Hematopoietic multipotent progenitor cell (in vitro differentiated cells): ENCODE measurements around the gene BAHCC1. TPM values are rescaled to one million over a fixed set of nuclear protein-coding genes. Genes with fewer than 3 reads are reported as not detected.

Source experiments
- DNase-seq, 3 donors: peaks; one replicate each; pipeline ENCODE4 v3.0.0-alpha.2; 2011 to 2015; ENCODE audit warnings: low read depth in 2 of 3, low spot score in 2 of 3
- total RNA-seq: library from RNA; depleted of rRNA; stranded (reverse); fragments of >200 nt; gene quantifications from one replicate; pipeline ENCODE4 v1.2.3, GENCODE V29; 2012

The BAHCC1 gene
- total RNA-seq, 1 donor: 21.3 TPM

- DNase-seq: peak; percentile 69 to 76 (median 72)
Measured at GRCh38 chr17:81487487-81488275, 92.4 kb downstream of the BAHCC1 start.

GRCh38 chr17:81488276-81488860, 93.1 kb downstream of the BAHCC1 start:
- no peak for DNase-seq

- no peak for DNase-seq
Measured at GRCh38 chr17:81489012-81489997, 94.0 kb downstream of the BAHCC1 start.

- DNase-seq: no peak
Measured at GRCh38 chr17:81489998-81490992, 95.0 kb downstream of the BAHCC1 start.

GRCh38 chr17:81491181-81491581, 95.9 kb downstream of the BAHCC1 start:
- no peak for DNase-seq

GRCh38 chr17:81491761-81492160, 96.5 kb downstream of the BAHCC1 start:
- no peak for DNase-seq

GRCh38 chr17:81492202-81492601, 96.9 kb downstream of the BAHCC1 start:
- no peak for DNase-seq

- DNase-seq: no peak
Measured at GRCh38 chr17:81492706-81493105, 97.4 kb downstream of the BAHCC1 start.

- no peak for DNase-seq
Measured at GRCh38 chr17:81493198-81494038, 98.2 kb downstream of the BAHCC1 start.

GRCh38 chr17:81494626-81495377, 99.5 kb downstream of the BAHCC1 start:
- DNase-seq: no peak

GRCh38 chr17:81498953-81499600, 103.8 kb downstream of the BAHCC1 start:
- DNase-seq: no peak

GRCh38 chr17:81499601-81499970, 104.3 kb downstream of the BAHCC1 start:
- no peak for DNase-seq

GRCh38 chr17:81500047-81500446, 104.8 kb downstream of the BAHCC1 start:
- no peak for DNase-seq

GRCh38 chr17:81502471-81503017, 107.3 kb downstream of the BAHCC1 start:
- no peak for DNase-seq

GRCh38 chr17:81503619-81504018, 108.4 kb downstream of the BAHCC1 start:
- DNase-seq: no peak

- DNase-seq: no peak
Measured at GRCh38 chr17:81508639-81509206, 113.5 kb downstream of the BAHCC1 start.
